H1 (cell line): ENCODE data around the gene TXK. TPM values are rescaled to one million over a fixed set of nuclear protein-coding genes. Genes with fewer than 3 reads are reported as not detected.

Source experiments
- CTCF ChIA-PET: fragments of 300-600 bp; sonication (Branson Sonifier 250); formaldehyde crosslinking; loops from one replicate; lab custom pipeline; 2021; ENCODE audit not compliant: partially characterized antibody; lab: Charles Lee
- POLR2A ChIA-PET: fragments of 300-600 bp; sonication (Branson Sonifier 250); formaldehyde crosslinking; loops from one replicate; lab custom pipeline; 2021; ENCODE audit warnings: inconsistent platforms; ENCODE audit not compliant: partially characterized antibody; lab: Charles Lee
- DNase-seq, 2 experiments: peaks; one replicate each; pipeline versions ENCODE4 v3.0.0 to v3.0.0-alpha.2; 2010 to 2022; ENCODE audit warnings: low spot score in 2 of 2, low read depth in 1 of 2, mixed read lengths in 1 of 2
- FAIRE-seq: peaks from 2 replicates; lab custom pipeline; 2011; peaks lifted over from hg19 to GRCh38; lab: Jason Lieb, UNC
- H2AFZ ChIP-seq: 2 replicates; pipeline ENCODE4 v1.8.1; 2012; ENCODE audit warnings: low read length, inconsistent platforms
- H2AK5ac ChIP-seq: 2 replicates; pipeline ENCODE4 v1.6.1; 2013; ENCODE audit warnings: low read depth, low read length
- H2BK120ac ChIP-seq: replicated peaks from 2 replicates; pipeline ENCODE3; 2013; ENCODE audit warnings: low read depth, low read length, inconsistent platforms
- H2BK12ac ChIP-seq: 2 replicates; pipeline ENCODE4 v1.6.1; 2013; ENCODE audit warnings: low read depth, low read length
- H2BK15ac ChIP-seq: 2 replicates; pipeline ENCODE4 v1.6.1; 2013; ENCODE audit warnings: low read length
- H2BK20ac ChIP-seq: 2 replicates; pipeline ENCODE4 v1.6.1; 2013; ENCODE audit warnings: low read length
- H2BK5ac ChIP-seq: 2 replicates; pipeline ENCODE4 v1.6.1; 2013; ENCODE audit warnings: low read depth, low read length
- H3K14ac ChIP-seq: 2 replicates; pipeline ENCODE4 v1.6.1; 2013; ENCODE audit warnings: inconsistent platforms; ENCODE audit not compliant: insufficient read length
- H3K18ac ChIP-seq: 2 replicates; pipeline ENCODE4 v1.6.1; 2013; ENCODE audit warnings: low read length; ENCODE audit errors: extremely low read depth
- H3K23ac ChIP-seq: 2 replicates; pipeline ENCODE4 v1.6.1; 2013; ENCODE audit warnings: inconsistent platforms; ENCODE audit not compliant: insufficient read length
- H3K23me2 ChIP-seq: 2 replicates; pipeline ENCODE4 v1.6.1; 2013; ENCODE audit warnings: low read depth, low read length
- H3K27ac ChIP-seq: 2 replicates; pipeline ENCODE4 v1.6.1; 2011; ENCODE audit warnings: low read depth, low read length, inconsistent platforms
- H3K27me3 ChIP-seq, 4 experiments: replicated peaks in 1 of 4; 1 replicate in 1 of 4; 2 replicates in 3 of 4; pipeline versions ENCODE4 v1.6.1 to v1.8.1; 2011 to 2013; ENCODE audit warnings: low read length in 3 of 4, mild to moderate bottlenecking in 3 of 4, inconsistent platforms in 2 of 4, mixed read lengths in 2 of 4, moderate library complexity in 1 of 4; ENCODE audit not compliant: control insufficient read depth in 3 of 4, insufficient read depth in 3 of 4; ENCODE audit errors: extremely low read depth in 1 of 4
- H3K36me3 ChIP-seq, 4 experiments: 2 replicates each; pipeline versions ENCODE4 v1.6.1 to v1.8.1; 2011 to 2013; ENCODE audit warnings: mild to moderate bottlenecking in 4 of 4, low read length in 3 of 4, moderate library complexity in 2 of 4, control low read depth in 1 of 4, inconsistent platforms in 1 of 4; ENCODE audit not compliant: insufficient read depth in 4 of 4, control insufficient read depth in 2 of 4
- H3K4ac ChIP-seq: replicated peaks from 2 replicates; pipeline ENCODE3; 2013; ENCODE audit warnings: low read length, low read depth, mixed read lengths, inconsistent platforms; ENCODE audit not compliant: insufficient read length
- H3K4me1 ChIP-seq, 4 experiments: replicated peaks in 1 of 4; 1 replicate in 1 of 4; 2 replicates in 3 of 4; pipeline versions ENCODE4 v1.6.1 to v1.8.1; 2011 to 2013; ENCODE audit warnings: low read length in 3 of 4, inconsistent platforms in 2 of 4, mixed read lengths in 1 of 4; ENCODE audit not compliant: insufficient read depth in 4 of 4, control insufficient read depth in 3 of 4
- H3K4me2 ChIP-seq, 2 experiments: 2 replicates each; pipeline versions ENCODE4 v1.6.1 to v1.8.1; 2011 to 2013; ENCODE audit warnings: low read depth in 2 of 2, low read length in 2 of 2, control low read depth in 1 of 2, inconsistent platforms in 1 of 2, mild to moderate bottlenecking in 1 of 2; ENCODE audit not compliant: insufficient read depth in 1 of 2
- H3K4me3 ChIP-seq, 4 experiments: fragments of 200-600, 300-600 bp in 1 of 4; sonication (generic), shearing (Covaris generic), sonication (Bioruptor Twin) in 1 of 4; 2 replicates each; pipeline versions ENCODE4 v1.5.1 to v1.8.1; 2011 to 2016; ENCODE audit warnings: low read length in 4 of 4, low read depth in 3 of 4, control low read depth in 2 of 4, inconsistent platforms in 2 of 4, mild to moderate bottlenecking in 2 of 4, mixed read lengths in 1 of 4, moderate library complexity in 1 of 4; ENCODE audit not compliant: insufficient read depth in 2 of 4; ENCODE audit errors: extremely low read depth in 1 of 4
- H3K56ac ChIP-seq: replicated peaks from 2 replicates; pipeline ENCODE3; 2013; ENCODE audit warnings: low read depth, mild to moderate bottlenecking, mixed read lengths, low read length, inconsistent platforms; ENCODE audit not compliant: insufficient read length
- H3K79me1 ChIP-seq: 2 replicates; pipeline ENCODE4 v1.6.1; 2013; ENCODE audit warnings: low read depth, low read length, control low read depth
- H3K79me2 ChIP-seq, 2 experiments: 2 replicates each; pipeline versions ENCODE4 v1.6.1 to v1.8.1; 2012 to 2013; ENCODE audit warnings: low read length in 2 of 2, mild to moderate bottlenecking in 2 of 2, inconsistent platforms in 1 of 2; ENCODE audit not compliant: insufficient read depth in 2 of 2, control insufficient read depth in 1 of 2
- H3K9ac ChIP-seq, 4 experiments: replicated peaks in 1 of 4; 1 replicate in 1 of 4; 2 replicates in 3 of 4; pipeline versions ENCODE4 v1.6.1 to v1.8.1; 2011 to 2013; ENCODE audit warnings: low read depth in 3 of 4, low read length in 3 of 4, control low read depth in 2 of 4, mild to moderate bottlenecking in 2 of 4, moderate library complexity in 2 of 4, inconsistent platforms in 1 of 4; ENCODE audit errors: extremely low read depth in 1 of 4
- H3K9me3 ChIP-seq, 2 experiments: 2 replicates each; pipeline versions ENCODE4 v1.6.1 to v1.8.1; 2012 to 2013; ENCODE audit warnings: mild to moderate bottlenecking in 2 of 2, moderate library complexity in 2 of 2, control low read depth in 1 of 2, inconsistent platforms in 1 of 2, low read depth in 1 of 2, low read length in 1 of 2, mixed read lengths in 1 of 2; ENCODE audit not compliant: insufficient read depth in 2 of 2
- H4K20me1 ChIP-seq, 2 experiments: replicated peaks in 1 of 2; 2 replicates each; pipeline versions ENCODE3 to v1.8.1; 2011 to 2013; ENCODE audit warnings: inconsistent platforms in 2 of 2, low read length in 2 of 2, mild to moderate bottlenecking in 1 of 2; ENCODE audit not compliant: insufficient read depth in 2 of 2, control insufficient read depth in 1 of 2
- H4K5ac ChIP-seq: 2 replicates; pipeline ENCODE4 v1.6.1; 2013; ENCODE audit warnings: low read length, low read depth, mixed read lengths, inconsistent platforms; ENCODE audit not compliant: insufficient read length
- H4K8ac ChIP-seq: 2 replicates; pipeline ENCODE4 v1.8.0; 2013; ENCODE audit warnings: mild to moderate bottlenecking, moderate library complexity, low read length, inconsistent platforms; ENCODE audit not compliant: insufficient read depth; ENCODE audit errors: extremely low read depth
- H4K91ac ChIP-seq: replicated peaks from 2 replicates; pipeline ENCODE3; 2013; ENCODE audit warnings: low read length, mixed read lengths, inconsistent platforms; ENCODE audit not compliant: insufficient read length
- ATF3 ChIP-seq: IDR thresholded peaks from 2 replicates; pipeline ENCODE4 v1.6.1; 2011; ENCODE audit warnings: low read depth, mild to moderate bottlenecking, low read length; ENCODE audit not compliant: insufficient read depth
- CHD1 ChIP-seq: IDR thresholded peaks from 2 replicates; pipeline ENCODE4 v1.6.1; 2012; ENCODE audit warnings: low read depth, low read length, improper control_type of control experiment
- KDM4A ChIP-seq: IDR thresholded peaks from one replicate; pipeline ENCODE4 v1.7.1; 2012; ENCODE audit warnings: low read depth, mild to moderate bottlenecking, moderate library complexity, low read length, inconsistent platforms; ENCODE audit not compliant: severe bottlenecking
- WGBS, 2 experiments: shearing (Covaris generic) in 1 of 2; methylation state at CpG; one replicate each; pipeline versions ENCODE4 v1.1.6 to v1.1.7; 2013 to 2015; ENCODE audit warnings: low lambda C conversion rate in 2 of 2, mixed read lengths in 2 of 2, inconsistent platforms in 1 of 2, low coverage in 1 of 2, missing lambda C conversion rate in 1 of 2; ENCODE audit not compliant: insufficient replicate concordance in 2 of 2, insufficient coverage in 1 of 2, insufficient read length in 1 of 2; ENCODE audit errors: extremely low coverage in 1 of 2, missing lambda C conversion rate in 1 of 2; 5-methylcytosine and 5-hydroxymethylcytosine counted together
- polyA plus RNA-seq, 7 experiments: library from polyadenylated mRNA; depleted of rRNA in 3 of 7; stranded (reverse) in 5 of 7; unstranded in 2 of 7; fragments of >200 nt in 5 of 7; fragments of 200-250 nt in 2 of 7; gene quantifications; 1 replicate in 5 of 7; 2 replicates in 1 of 7; 4 replicates in 1 of 7; pipeline versions ENCODE4 v1.2.1 to v1.2.3, GENCODE V29; 2011 to 2013; ENCODE audit warnings: missing spikeins in 2 of 7, mixed read lengths in 2 of 7
- total RNA-seq: library from RNA; stranded (reverse); fragmentation: NEBNext Ultra II Directional; extraction: Animal tissue kit (Norgen Biotek cat#: 25700); gene quantifications from 2 replicates; pipeline ENCODE4 v1.2.1, GENCODE V29; 2021

The TXK gene
- total and polyA plus RNA-seq, 2 of the 8 experiments (the other 6 are each of a cell fraction or from before 2014, with no cell fraction given) = not detected

DNA sequence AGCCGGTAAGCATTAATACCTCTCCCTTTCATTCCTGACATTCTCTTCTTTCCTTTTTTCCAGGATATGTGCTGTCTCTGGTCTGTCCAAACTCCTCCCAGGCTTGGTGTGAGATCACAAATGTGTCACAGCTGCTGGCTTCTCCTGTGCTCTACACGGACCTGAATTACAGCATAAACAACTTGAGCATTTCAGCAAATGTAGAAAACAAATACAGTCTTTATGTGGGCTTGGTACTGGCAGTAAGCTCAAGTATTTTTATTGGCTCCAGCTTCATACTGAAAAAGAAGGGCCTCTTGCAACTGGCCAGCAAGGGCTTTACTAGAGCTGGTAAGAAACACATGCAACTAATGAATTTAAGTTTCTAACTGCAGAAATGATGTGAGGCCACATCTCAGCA is 109.0 kb downstream of the TXK start:
- H2BK15ac ChIP-seq = no peak overlapping the region
- no peak for TF ChIP-seq KDM4A
- no peak for TF ChIP-seq ATF3
- no peak for TF ChIP-seq CHD1
- H3K14ac ChIP-seq = no peak overlapping the region
- H3K9me3 ChIP-seq = no peaks in the 10 kb centered on the region
- no peak overlapping the region for H2AFZ ChIP-seq
- H2BK12ac ChIP-seq = no peak overlapping the region
- no peak overlapping the region for H3K56ac ChIP-seq
- H3K4me2 ChIP-seq = no peak overlapping the region
- H3K27ac ChIP-seq = no peak overlapping the region
- H3K4ac ChIP-seq = no peak overlapping the region
- no peak overlapping the region for H2BK120ac ChIP-seq
- no peaks in the 10 kb centered on the region for H3K79me1 ChIP-seq
- H4K8ac ChIP-seq = no peak overlapping the region
- ChIA-PET POLR2A (interaction anchor here (1.4 kb wide), 1 partner anchor 9 kb away, joined by 4 read pairs; the partner anchor contains the start of genes CNGA1 and NIPAL1), CTCF (interaction anchor here (0.6 to 4.8 kb wide), 5 partner anchors 9 to 188 kb away, joined by 3 to 32 read pairs (median 5); no protein-coding TSS in a partner anchor)
- FAIRE-seq = no peak
- no peak overlapping the region for H2AK5ac ChIP-seq
- H3K23me2 ChIP-seq = peaks cover 3% of the 10 kb centered on the region; the same call in 1 of the 2 replicates
- H3K23ac ChIP-seq = no peak overlapping the region
- WGBS, 2 experiments = 82% methylated on average over 2 of the region's 2 CpGs; no CpG with 5 or more reads in 1 of the 2 experiments
- no peak overlapping the region for H4K91ac ChIP-seq
- H2BK20ac ChIP-seq = no peak overlapping the region
- no peaks in the 10 kb centered on the region for H3K79me2 ChIP-seq
- H3K9ac ChIP-seq = no peak overlapping the region
- no peak overlapping the region for H4K5ac ChIP-seq
- H4K20me1 ChIP-seq = no peaks in the 10 kb centered on the region
- no peak for DNase-seq
- H3K4me3 ChIP-seq = no peak overlapping the region
- no peaks in the 10 kb centered on the region for H3K27me3 ChIP-seq
- H3K4me1 ChIP-seq = peaks cover 0 to 11% (median 0%) of the 10 kb centered on the region in 4 experiments; a peak in 2 of 7 replicates
- H2BK5ac ChIP-seq = no peak overlapping the region
- no peak overlapping the region for H3K18ac ChIP-seq
- H3K36me3 ChIP-seq = no peaks in the 10 kb centered on the region; a peak in 1 of 8 replicates
